ENCODE measurements around the gene GABRG3.

GABRG3 gene

GRCh38 chr15:27065785-27066184, 94.8 kb downstream of the GABRG3 start:
- DNase-seq, result no peak

- DNase-seq, result no peak
Measured at GRCh38 chr15:27066446-27066845, 95.5 kb downstream of the GABRG3 start.

- no peak for DNase-seq
Measured at GRCh38 chr15:27067175-27067574, 96.2 kb downstream of the GABRG3 start.

GRCh38 chr15:27070841-27071240, 99.9 kb downstream of the GABRG3 start:
- no peak for DNase-seq

DNA sequence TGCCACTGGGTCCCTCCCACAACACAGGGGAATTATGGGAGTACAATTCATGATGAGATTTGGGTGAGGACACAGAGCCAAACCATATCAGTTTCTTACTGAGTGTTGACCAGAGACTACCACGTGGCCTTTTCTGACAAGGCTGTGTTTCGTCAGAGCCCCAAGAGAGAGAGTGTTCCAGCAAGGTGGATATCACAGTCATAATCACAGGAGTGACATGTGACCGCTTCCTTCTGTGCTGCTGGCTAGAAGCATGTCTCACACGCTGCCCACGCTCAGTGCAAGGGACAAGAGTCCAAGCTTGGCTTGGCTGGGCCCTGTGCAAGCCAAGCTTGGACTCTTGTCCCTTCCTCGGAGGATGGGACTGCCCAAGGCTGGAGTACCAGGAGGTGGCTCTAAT, 103.2 kb downstream of the GABRG3 start:
- DNase-seq, result no peak

DNA sequence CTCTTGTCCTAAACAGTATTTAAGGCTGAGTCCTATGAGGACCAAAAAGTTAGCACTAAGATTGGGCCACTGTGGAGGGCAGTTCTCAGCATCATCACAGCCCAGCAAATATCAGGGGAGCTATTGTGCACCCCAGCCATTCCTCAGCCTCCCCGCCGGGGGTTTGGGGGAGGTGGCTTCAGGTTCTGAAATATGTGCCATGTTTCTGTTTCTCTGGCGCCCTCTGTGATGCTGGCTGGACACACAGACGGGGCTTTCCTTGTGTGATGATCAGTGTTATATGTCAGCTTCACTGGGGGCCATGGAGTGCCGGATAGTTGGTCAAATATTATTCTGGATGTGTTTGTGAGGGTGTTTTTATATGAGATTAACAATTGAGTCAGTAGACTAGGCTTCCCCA, 106.8 kb downstream of the GABRG3 start:
- DNase-seq, result no peak

- DNase-seq, result no peak
Measured at GRCh38 chr15:27081676-27082418, 110.9 kb downstream of the GABRG3 start.

GRCh38 chr15:27082526-27082925, 111.5 kb downstream of the GABRG3 start:
- no peak for DNase-seq

DNA sequence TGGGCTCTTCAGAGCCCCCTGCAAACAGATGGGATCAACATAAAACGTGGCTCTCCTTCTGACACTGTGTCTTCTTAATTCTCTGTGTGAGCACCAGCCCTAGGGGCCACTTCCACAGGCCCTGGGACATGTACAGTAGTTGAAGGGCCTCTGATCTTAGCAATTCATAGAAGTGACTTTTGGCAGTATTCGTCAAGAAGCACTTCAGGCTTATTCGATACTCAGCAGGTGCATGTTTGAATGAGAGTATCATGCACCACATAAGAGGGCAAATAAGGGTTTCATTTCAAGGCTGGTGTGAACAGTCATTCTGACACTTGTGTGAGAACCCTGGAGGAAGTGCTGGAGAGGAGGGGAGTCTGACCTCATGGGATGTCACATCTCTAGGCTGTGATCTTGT, 113.9 kb downstream of the GABRG3 start:
- no peak for DNase-seq

DNA sequence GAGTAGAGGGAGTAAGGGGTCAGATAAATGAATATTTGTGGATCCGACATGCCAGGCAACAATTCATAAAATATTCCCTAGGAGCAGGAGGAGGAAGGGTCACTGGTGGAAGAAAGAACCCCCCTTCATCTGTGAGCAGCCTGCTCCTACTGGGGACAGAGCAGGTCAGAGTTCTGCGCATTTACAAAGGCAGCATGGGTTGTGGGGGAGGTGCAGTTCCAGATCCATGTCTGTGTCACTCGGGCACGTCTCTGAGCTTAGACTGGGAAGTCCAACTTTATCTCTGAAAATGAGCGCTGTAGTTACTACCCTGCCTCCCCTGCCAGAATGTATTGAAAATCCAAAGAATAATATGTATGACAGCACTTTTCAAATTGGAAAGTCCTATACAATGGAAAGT, 115.2 kb downstream of the GABRG3 start:
- DNase-seq, result no peak

GRCh38 chr15:27086805-27087204, 115.8 kb downstream of the GABRG3 start:
- DNase-seq, result no peak

DNA sequence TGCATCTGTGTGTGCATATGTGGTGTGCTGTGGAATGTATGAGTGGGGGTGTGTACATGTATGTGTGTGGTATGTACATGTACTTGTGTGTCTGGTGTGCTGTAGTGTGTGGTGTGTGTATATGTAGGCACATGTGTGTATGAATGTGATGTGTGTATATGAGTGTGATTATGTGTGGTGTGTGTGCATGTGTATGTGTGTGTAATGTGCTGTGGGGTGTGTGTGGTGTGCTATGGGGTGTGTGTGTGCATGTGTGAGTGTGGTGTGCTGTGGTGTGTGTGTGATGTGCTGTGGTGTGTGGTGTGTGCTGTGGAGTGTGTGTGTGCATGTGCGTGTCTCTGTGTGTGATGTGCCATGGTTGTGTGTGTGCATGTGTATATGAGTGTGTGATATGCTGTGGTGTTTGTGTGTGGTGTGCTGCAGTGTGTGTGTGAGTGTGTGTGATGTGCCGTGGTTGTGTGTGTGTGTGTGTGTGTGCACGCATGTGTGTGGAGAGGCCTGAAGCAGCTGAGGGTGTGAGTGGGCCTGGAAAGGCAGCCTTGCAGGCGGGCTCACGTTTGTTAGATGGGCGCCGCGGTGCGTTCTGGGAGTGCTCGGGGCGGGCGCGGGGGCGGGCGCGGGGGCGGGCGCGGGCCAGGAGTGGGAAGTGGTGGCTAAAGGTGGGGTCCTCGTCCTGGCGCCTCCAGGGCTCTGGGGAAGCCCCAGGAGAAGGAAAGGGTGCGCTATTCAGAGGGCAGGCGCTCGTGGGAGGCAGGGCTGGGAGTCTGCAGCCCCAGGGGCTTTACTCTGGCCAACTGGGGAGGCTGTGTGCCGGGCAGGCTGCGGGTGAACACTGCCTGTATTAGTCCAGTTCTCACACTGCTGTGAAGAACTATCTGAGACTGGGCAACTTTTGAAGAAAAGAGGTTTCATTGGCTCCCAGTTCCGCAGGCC, 116.9 kb downstream of the GABRG3 start:
- no peak for DNase-seq

GRCh38 chr15:27088584-27089232, 117.7 kb downstream of the GABRG3 start:
- no peak for DNase-seq

GRCh38 chr15:27089233-27089586, 118.2 kb downstream of the GABRG3 start:
- no peak for DNase-seq

DNA sequence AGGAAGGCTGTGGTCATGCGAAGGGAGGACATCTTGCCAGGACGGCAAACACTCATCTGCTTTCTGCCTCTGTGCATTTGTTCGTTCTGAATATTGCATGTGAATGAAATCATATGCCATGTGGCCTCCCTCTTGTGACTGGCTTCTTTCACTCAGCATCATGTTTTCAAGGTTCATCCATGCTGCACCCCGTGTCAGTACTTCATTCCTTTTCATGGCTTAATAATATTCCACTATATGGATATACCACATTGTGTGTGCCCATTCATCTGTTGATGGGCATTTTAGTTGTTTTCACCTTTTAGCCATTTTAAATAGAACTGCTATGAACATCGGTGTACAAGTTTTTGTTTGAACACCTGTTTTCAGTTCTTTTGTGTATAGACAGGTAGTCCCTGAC, 118.7 kb downstream of the GABRG3 start:
- DNase-seq, result no peak

GRCh38 chr15:27091270-27091940, 120.4 kb downstream of the GABRG3 start:
- no peak for DNase-seq

DNA sequence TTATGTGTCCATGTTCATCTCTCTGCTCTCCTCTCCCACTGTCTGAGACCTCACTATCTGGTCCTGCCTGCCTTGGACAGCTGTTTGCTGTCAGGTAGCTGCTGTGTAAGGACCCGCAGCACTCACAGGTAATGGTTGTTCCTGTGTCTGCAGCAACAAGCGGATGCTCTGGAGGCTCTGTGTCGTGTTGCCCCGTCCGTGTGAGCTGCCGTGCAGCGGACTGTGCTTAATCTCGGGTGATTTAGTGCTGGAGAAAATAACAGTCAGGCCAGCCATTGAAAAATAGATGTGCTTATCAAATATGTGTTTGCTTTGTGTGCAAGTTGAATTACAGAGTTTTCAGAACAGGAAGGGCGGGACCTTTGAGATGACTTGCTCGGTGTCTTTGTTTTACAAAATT, 121.4 kb downstream of the GABRG3 start:
- DNase-seq, result no peak

GRCh38 chr15:27094235-27094634, 123.3 kb downstream of the GABRG3 start:
- DNase-seq, result no peak

DNA sequence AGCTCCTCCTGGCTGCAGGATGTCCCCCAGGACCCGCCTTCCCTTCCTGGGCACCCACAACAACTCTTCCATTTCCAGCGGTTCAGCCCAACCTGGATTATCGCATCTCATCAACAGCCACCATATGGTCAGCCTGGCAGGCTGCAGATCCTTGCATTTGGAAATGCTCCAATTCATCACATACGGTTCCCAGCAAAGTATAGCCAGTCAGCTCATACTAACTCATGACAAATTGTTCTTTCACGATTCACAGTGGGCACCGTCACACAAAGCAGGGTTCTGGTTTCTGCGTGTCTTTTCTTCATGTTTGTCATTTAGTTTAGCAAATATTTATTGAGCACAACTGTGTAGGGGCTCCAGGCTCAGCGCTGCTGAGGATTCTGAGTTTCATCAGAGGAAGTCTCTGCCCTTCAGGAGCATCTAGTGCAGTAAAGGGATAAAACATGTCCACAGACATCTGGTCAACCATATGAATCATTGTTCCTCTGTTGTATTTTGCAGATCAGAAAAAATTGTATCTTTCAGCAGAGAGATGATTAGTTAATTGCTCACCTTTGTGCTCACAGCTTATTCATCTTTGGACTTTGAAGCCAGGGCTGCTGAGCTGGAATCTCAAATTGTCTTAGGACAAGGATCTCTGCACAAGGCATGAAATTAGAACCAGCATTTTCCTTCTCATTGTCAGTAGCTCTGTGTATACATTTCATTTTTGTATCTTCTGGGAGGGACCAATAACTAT, 125.1 kb downstream of the GABRG3 start:
- no peak for DNase-seq

- DNase-seq, result no peak
Measured at GRCh38 chr15:27097506-27097905, 126.5 kb downstream of the GABRG3 start.

- DNase-seq, result no peak
Measured at GRCh38 chr15:27101982-27102381, 131.0 kb downstream of the GABRG3 start.

DNA sequence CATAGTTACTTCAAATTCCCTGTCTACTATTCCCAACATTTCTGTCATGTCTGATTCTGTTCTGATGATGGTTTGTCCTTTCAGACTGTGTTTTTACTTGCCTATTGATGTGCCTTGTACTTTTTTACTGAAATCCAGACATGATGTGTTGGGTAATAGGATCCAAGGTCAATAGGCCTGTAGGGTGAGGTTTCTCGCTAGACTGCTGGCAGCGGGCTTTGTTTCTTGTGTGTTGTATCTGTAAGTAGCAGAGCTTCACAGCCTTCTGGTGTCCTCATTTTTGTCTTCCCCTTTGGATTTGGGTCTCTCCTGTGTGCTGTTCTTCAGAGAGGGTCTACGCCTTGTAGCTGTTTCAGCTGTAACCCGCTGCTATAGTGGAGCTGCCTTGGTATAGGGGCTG, 140.3 kb downstream of the GABRG3 start:
- no peak for DNase-seq
